Endothelial cell of umbilical vein (primary cell): Measurements from ENCODE around the gene NUAK1.

Experiments used
- EZH2 ChIP-seq: IDR thresholded peaks from 2 replicates; pipeline ENCODE4 v1.6.1; 2012; ENCODE audit warnings: borderline replicate concordance, low read depth, mild to moderate bottlenecking, moderate library complexity, low read length, inconsistent platforms; ENCODE audit not compliant: severe bottlenecking
- JUN ChIP-seq: IDR thresholded peaks from 2 replicates; pipeline ENCODE4 v1.6.1; 2011; ENCODE audit warnings: borderline replicate concordance, low read depth; ENCODE audit not compliant: insufficient read length, insufficient read depth
- MYC ChIP-seq: IDR thresholded peaks from one replicate; pipeline ENCODE4 v1.6.1; 2011; ENCODE audit warnings: mild to moderate bottlenecking, low read depth, low read length
- POLR2A ChIP-seq: IDR thresholded peaks from 2 replicates; pipeline ENCODE4 v1.6.1; 2012; ENCODE audit warnings: low read depth, mild to moderate bottlenecking, control low read depth, low read length
- TF ChIP-seq, protein P1 (sequence below), 2 donors: IDR thresholded peaks; 1 replicate in 1 of 2; 2 replicates in 1 of 2; pipeline ENCODE4 v1.5.1; 2011; ENCODE audit warnings: low read length in 2 of 2, mild to moderate bottlenecking in 2 of 2, moderate library complexity in 2 of 2, control low read depth in 1 of 2, inconsistent platforms in 1 of 2, low read depth in 1 of 2; ENCODE audit not compliant: insufficient read depth in 1 of 2; ENCODE audit errors: extremely low read depth in 1 of 2
- TF ChIP-seq, protein P2 (sequence below): IDR thresholded peaks from 2 replicates; pipeline ENCODE4 v1.6.1; 2011; ENCODE audit not compliant: insufficient read depth, insufficient read length

DNA sequence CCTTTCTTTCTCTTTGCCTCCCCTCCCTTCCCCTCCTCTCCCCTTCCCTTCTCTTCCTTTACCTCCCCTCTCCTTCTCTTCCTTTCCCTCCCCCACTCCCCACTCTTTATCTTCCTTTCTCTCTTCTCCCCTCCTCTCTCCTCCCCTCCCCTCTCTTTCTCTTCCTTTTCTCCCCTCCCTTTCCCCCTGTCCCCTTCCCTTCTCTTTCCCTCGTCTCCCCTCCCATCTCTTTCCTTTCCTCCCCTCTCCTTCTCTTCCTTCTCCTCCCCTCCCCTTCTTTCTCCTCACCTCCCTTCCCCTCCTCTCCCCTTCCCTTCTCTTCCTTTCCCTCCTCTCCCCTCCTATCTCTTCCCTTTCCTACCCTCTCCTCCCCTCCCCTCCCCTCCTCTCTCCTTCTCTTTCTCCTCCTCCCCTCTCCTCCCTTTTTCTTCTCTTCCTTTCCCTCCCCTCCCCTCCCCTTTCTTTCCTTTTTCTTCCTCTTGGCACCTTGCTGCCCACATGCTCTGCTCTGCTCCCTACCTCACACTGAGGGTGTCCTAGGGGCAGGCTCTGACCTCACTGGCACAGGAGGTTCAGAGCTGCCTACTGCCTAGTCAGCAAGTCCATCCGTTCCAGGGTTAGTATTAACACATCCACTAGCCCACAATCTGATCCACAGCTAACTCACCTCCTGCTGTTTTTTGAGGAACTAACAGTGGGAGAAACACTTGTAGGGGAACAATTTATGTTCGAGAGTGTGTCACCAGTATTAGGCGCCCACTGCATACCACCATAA is 101.0 kb downstream of the NUAK1 start:
- TF ChIP-seq, protein P1, sequence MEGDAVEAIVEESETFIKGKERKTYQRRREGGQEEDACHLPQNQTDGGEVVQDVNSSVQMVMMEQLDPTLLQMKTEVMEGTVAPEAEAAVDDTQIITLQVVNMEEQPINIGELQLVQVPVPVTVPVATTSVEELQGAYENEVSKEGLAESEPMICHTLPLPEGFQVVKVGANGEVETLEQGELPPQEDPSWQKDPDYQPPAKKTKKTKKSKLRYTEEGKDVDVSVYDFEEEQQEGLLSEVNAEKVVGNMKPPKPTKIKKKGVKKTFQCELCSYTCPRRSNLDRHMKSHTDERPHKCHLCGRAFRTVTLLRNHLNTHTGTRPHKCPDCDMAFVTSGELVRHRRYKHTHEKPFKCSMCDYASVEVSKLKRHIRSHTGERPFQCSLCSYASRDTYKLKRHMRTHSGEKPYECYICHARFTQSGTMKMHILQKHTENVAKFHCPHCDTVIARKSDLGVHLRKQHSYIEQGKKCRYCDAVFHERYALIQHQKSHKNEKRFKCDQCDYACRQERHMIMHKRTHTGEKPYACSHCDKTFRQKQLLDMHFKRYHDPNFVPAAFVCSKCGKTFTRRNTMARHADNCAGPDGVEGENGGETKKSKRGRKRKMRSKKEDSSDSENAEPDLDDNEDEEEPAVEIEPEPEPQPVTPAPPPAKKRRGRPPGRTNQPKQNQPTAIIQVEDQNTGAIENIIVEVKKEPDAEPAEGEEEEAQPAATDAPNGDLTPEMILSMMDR (IDR thresholded peaks at IDR 0.05; ENCODE audit: extremely low read depth in 1 of 2, insufficient read depth in 1 of 2, low read depth in 1 of 2, low read length in 2 of 2): no peak
- TF ChIP-seq POLR2A (no peak), EZH2 (no peak), MYC (no peak), JUN (no peak)
- TF ChIP-seq, protein P2, sequence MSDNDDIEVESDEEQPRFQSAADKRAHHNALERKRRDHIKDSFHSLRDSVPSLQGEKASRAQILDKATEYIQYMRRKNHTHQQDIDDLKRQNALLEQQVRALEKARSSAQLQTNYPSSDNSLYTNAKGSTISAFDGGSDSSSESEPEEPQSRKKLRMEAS: no peak
